AG09309 (cell line): ENCODE results near the gene CD4.

Experiments used
- DNase-seq: peaks from one replicate; pipeline ENCODE4 v3.0.0-alpha.2; 2010; ENCODE audit warnings: low read depth
- H3K4me3 ChIP-seq: 2 replicates; pipeline ENCODE4 v1.5.1; 2011; ENCODE audit warnings: mild to moderate bottlenecking, low read depth, low read length, moderate library complexity; ENCODE audit not compliant: control insufficient read depth
- TF ChIP-seq, protein P1 (sequence below): IDR thresholded peaks from 2 replicates; pipeline ENCODE4 v1.5.1; 2011; ENCODE audit warnings: mild to moderate bottlenecking, low read depth, low read length, inconsistent platforms; ENCODE audit not compliant: insufficient read depth, control insufficient read depth; ENCODE audit errors: missing control alignments

CD4 gene

DNA sequence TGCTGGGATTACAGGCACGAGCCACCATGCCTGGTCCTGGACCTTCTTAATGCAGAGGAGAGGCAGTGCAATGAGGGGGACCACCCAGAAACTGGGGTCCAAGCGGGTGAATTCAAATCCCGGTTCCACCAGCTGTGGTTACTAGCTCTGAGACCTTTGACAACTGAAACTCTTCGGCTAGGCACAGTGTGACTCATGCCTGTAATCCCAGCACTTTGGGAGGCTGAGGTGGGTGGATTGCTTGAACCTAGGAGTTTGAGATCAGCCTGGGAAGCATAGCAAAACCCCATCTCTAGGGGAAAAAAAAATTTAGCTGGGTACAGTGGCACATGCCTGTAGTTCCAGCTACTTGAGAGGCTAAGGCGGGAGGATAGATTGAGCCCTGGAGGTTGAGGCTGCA, 5.0 kb upstream of the CD4 start:
- no peak for DNase-seq
- TF ChIP-seq, protein P1, sequence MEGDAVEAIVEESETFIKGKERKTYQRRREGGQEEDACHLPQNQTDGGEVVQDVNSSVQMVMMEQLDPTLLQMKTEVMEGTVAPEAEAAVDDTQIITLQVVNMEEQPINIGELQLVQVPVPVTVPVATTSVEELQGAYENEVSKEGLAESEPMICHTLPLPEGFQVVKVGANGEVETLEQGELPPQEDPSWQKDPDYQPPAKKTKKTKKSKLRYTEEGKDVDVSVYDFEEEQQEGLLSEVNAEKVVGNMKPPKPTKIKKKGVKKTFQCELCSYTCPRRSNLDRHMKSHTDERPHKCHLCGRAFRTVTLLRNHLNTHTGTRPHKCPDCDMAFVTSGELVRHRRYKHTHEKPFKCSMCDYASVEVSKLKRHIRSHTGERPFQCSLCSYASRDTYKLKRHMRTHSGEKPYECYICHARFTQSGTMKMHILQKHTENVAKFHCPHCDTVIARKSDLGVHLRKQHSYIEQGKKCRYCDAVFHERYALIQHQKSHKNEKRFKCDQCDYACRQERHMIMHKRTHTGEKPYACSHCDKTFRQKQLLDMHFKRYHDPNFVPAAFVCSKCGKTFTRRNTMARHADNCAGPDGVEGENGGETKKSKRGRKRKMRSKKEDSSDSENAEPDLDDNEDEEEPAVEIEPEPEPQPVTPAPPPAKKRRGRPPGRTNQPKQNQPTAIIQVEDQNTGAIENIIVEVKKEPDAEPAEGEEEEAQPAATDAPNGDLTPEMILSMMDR = no peak
- no peak overlapping the region for H3K4me3 ChIP-seq

GRCh38 chr12:6784761-6785160, 4.6 kb upstream of the CD4 start:
- TF ChIP-seq, protein P1 = no peak
- DNase-seq = no peak
- H3K4me3 ChIP-seq = no peak overlapping the region

DNA sequence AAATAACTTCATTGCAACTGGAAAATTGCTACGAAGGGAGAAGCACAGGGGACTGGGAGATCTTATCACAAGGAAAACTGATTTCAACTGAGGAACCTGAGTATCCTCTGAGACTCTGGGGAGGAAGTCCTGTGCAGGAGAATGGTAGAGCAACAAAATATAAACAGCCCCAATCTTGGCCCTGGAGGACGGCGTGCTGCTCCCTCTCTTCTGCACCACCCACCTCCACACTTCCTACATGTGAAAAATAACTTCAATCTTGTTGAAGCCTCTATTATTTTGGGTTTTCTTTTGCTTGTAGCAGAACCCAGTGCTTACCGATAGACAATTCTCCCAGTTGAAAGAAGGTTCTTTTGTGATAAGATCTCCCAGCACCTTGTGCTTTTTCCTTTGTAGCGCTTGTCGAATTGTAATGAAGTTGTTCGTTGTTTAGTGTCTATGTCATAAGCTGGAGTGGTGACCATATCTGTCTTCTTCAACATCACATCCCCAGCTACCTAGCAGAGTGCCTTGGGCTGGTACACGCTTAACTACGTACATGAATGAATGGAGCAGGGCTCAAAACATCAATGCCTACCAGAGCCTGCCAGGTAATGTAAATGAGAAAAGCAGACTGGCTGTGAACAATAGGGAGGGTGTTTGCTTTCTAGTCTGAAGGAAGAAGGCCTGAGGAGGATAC, 2.8 kb upstream of the CD4 start:
- no peak overlapping the region for H3K4me3 ChIP-seq
- DNase-seq = no peak
- TF ChIP-seq, protein P1 = no peak

- DNase-seq = no peak
- no peak overlapping the region for H3K4me3 ChIP-seq
- TF ChIP-seq, protein P1 = no peak
Observed at GRCh38 chr12:6787309-6787708, 2.0 kb upstream of the CD4 start.

- TF ChIP-seq, protein P1 = no peak
Observed at GRCh38 chr12:6790496-6791150, 1.3 kb downstream of the CD4 start.

DNA sequence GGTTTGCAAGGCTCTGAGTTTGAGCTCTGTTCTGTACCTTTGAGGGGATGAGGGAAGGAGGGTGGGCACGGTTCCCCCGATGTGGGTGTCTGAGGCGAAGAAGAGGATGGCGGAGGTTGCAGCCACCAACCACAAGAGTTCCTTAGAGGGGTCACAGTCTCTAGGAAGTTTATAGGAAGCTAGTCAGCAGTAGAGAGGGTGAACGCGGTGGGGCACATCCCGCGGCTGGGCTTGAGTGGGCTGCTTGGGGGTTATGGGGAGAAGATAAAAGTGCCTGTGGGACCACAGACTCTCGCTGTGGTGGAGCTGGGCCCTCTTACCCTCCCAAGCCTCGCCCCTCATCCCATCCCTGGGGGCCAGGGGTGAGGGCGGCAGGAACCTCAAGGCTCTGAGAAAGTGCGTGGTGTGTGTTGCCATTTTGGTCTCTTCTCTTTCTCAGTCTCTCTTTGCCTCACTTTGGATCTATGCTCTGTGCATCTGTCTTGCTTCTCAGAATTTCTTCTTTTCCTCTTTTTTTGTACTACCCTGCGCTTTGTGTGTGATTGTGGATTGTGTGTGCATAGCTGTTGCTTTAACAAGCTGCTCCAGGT, 2.7 kb downstream of the CD4 start:
- TF ChIP-seq, protein P1 = no peak
- no peak overlapping the region for H3K4me3 ChIP-seq
- no peak for DNase-seq

More at GRCh38 chr12:6790496-6791150, 1.3 kb downstream of the CD4 start:
- DNase-seq = no peak
- no peak overlapping the region for H3K4me3 ChIP-seq
